NCI-H1048 (cell line): ENCODE measurements around the gene TOP2B.

Source experiments
- DNase-seq: peaks from one replicate; lab custom pipeline; 2025; lab: John Stamatoyannopoulos, UW

Gene TOP2B, protein sequence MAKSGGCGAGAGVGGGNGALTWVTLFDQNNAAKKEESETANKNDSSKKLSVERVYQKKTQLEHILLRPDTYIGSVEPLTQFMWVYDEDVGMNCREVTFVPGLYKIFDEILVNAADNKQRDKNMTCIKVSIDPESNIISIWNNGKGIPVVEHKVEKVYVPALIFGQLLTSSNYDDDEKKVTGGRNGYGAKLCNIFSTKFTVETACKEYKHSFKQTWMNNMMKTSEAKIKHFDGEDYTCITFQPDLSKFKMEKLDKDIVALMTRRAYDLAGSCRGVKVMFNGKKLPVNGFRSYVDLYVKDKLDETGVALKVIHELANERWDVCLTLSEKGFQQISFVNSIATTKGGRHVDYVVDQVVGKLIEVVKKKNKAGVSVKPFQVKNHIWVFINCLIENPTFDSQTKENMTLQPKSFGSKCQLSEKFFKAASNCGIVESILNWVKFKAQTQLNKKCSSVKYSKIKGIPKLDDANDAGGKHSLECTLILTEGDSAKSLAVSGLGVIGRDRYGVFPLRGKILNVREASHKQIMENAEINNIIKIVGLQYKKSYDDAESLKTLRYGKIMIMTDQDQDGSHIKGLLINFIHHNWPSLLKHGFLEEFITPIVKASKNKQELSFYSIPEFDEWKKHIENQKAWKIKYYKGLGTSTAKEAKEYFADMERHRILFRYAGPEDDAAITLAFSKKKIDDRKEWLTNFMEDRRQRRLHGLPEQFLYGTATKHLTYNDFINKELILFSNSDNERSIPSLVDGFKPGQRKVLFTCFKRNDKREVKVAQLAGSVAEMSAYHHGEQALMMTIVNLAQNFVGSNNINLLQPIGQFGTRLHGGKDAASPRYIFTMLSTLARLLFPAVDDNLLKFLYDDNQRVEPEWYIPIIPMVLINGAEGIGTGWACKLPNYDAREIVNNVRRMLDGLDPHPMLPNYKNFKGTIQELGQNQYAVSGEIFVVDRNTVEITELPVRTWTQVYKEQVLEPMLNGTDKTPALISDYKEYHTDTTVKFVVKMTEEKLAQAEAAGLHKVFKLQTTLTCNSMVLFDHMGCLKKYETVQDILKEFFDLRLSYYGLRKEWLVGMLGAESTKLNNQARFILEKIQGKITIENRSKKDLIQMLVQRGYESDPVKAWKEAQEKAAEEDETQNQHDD (N-terminal part only)

DNA sequence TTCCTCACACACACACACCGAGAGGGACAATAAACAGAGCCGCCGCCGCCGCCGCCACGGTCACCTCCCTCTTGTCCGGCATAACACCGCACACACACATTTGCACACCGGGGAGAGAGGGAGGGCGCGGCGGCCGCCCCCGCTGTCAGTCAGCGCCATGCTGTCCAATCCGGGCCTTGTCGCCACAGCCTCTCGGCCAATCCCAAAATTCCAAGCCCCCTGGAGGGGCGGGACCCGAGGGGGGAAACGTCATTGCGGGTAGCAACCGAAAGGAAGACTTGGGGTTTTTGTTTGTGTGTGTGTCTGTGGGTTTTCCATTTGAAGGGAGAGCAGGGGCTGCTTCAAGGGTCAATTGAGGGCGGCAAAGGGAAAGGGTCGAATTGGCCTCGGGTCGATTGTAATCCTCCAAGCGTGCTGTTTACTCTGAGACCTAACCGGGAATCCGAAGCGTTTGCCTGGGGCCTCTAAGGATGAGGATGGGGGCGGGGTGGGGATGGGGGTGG lies at the start of gene TOP2B:
Gene TOP2B (minus strand): TSS at position 96 of the 503 bp plus-strand sequence. CDS start 610 bp downstream, outside the sequence.
- peak; percentile 76 for DNase-seq

DNA sequence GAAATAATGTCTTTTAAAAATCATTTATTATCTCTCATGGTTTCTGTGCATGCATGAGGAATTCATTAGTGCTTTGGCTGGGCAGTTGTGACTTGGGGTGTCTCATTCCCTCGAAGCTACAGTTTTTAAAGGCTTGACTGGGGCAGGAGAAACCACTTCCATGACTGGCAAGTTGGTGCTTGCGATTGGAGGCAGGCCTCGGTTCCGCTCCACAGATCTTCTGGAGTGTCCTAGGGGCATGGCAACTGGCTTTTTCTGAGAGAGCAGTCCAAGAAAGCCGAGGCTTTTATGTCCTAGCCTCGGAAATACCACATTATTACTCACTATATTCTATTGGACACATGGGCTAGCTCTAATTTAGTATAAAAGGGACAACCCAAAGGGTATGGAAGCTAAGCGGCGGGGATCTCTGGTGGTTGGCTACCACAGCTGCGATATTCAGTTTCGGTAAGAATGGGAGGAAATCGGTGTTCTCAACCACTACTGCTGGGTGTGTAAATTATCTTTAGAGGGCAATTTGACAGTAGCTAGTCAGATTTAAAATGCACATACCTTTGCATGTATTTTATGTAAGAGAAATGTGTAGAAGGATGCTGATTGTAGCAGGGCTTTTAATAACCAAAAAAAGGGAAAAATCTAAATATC lies 48.8 kb upstream of the TOP2B start:
- no peak for DNase-seq

DNA sequence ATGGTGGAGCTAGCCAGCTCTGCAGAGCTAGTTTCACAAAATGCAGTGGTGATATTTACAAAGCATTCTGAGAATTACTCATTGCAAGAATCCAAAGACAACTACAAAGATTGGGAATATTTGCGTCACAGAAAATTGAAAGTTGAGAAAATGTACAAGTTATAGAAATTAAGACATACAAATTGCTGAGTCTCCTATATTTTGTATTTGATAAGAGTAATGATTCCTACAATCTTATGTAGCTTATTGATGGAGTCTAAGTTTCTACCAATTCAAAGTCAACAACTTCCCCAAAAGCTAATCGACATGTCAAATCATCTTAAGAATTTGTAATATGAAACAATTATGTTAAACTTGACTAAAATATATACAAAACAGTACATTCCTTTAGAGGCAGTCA lies 46.4 kb upstream of the TOP2B start:
- no peak for DNase-seq

DNA sequence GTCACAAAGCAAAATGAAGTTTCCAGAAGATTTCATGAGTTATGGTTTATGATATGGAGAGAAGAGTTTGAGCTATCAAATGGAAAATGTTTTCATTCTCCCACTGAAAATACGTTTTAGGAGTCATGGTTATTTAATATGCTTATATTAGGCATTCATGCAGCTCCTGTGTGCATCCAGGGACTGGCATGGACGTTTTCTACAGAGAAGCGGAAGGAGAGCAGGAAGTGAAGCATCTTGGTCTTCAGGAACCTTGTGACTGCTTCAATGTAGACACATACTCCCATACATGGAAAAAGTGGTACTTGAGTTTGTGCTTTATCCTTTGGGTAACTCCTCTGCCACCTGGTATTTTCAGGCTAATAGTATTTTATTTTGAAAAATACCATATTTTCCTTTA lies 43.3 kb upstream of the TOP2B start:
- no peak for DNase-seq

DNA sequence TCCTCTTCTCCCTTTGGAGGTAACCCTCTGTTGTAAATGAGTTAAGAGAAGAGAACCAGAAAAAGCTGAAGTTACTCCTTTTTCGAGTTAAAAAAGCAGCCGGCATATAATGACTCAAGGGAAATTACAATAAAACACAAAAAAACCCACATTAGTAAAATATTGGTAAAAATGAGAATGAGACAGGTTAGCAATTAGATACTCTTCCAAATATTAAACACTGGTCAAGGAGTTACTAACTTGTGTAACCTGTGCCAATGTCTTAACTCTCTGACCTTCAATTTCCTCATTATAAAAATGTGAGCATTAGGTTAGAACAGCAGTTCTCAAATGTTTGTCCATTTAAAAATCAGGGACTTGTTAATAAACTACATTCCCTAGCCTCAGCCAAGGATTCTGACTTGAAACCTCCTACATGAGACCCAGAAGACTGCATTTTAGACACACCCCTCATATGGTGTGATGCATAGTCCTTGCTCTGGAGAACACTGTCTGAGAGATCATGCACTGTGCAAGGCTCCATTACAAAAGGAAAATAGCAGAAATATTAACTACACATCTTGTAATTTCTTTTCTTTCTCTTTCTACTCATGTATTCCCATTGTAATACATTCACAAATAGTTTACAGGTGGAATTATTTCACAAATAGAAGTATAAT lies 42.7 kb upstream of the TOP2B start:
- DNase-seq: no peak

DNA sequence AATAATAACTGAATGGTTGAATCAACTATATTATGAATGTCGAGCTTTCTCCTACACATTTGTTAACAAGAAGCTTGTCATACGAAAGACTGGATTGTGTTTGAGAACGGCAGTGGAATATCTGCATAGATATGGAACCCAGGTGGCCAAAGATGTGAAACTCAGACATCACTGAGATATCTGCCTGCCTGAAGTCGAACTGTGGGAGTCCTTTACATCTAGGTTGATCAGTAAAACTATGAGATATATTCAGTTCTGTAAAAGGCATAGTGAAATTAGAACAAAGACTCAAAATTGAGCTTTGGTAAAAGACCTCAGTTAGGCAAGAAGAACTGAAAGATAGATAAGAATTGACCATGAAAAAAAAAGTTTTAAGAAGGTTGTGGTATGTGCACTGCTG lies 41.5 kb upstream of the TOP2B start:
- no peak for DNase-seq

DNA sequence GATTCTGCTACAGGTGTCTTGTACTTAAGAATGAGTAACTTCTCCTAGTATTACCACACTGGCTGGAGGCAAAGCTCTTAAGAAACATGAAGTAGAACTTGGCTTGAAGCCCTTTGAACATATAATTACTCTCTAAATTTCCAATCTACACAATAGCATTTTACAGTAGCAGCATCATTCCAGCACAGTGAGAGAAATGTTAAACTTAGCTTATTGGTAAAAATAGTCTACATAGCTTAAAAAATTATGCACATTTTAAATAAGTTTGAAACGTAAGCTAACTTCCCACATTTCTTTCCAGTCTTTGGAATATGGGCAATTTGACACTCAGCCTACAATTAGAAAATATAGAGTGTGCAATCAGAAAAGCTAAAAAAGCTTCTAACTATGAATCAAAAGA lies 32.8 kb upstream of the TOP2B start:
- DNase-seq: no peak

DNA sequence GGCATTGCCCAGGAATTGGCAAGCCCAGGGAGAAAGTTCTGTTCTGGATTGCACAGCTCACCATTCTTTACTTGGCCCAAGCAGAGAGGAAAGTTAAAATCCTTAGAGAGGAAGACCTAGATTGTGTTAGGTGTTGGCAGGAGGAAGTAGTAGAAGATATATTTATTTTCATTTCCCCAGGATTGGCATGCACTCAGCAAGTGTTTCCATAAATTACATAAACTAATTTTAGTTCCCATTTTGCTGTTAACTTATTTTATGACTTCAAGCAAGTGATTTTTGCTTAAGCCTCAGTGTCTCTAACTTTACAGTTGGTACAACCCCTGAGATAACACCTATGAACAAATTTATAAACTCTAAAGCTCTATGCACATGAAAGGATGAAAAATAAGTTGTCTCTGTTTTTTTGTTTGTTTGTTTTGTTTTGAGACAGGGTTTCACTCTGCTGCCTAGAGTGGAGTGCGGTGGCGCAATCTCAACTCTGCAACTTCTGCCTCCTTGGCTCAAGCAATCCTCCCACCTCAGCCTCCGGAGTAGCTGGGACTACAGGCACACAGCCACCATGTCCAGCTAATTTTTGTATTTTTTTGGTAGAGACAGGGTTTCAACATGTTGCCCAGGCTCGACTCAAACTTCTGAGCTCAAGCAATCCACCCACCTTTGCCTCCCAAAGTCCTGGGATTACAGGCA lies 31.2 kb upstream of the TOP2B start:
- DNase-seq: no peak

DNA sequence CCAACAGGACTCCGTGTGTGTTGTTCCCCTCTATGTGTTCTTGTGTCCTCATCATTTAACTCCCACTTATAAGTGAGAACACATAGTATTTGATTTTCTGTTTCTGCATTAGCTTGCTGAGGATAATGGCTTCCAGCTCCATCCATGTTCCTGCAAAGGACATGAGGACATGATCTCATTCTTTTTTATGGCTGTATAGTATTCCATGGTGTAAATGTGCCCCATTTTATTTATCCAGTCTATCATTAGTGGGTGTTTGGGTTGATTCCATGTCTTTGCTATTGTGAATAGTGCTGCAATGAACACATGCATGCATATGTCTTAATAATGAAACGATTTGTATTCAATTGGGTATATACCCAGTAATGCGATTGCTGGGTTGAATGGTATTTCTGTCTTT lies 28.5 kb upstream of the TOP2B start:
- DNase-seq: no peak

DNA sequence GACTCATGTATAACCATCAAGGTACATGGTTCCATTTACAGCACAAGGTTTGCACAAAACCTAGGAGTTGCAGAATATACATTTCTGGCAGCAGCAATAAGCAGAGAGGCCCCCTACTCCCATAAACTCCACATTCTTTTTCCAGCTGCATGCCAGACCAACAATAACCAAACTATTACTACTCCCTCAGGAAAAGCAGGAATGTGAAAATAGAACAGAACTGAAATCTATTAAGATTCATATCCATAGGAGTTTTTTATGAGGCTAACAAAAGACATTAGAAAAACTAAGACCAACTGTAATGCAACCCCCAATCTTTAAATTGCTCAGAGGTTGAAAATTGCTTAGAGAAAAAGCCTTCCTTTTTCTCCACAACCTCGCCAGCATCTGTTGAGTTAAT lies 27.6 kb upstream of the TOP2B start:
- DNase-seq: no peak

DNA sequence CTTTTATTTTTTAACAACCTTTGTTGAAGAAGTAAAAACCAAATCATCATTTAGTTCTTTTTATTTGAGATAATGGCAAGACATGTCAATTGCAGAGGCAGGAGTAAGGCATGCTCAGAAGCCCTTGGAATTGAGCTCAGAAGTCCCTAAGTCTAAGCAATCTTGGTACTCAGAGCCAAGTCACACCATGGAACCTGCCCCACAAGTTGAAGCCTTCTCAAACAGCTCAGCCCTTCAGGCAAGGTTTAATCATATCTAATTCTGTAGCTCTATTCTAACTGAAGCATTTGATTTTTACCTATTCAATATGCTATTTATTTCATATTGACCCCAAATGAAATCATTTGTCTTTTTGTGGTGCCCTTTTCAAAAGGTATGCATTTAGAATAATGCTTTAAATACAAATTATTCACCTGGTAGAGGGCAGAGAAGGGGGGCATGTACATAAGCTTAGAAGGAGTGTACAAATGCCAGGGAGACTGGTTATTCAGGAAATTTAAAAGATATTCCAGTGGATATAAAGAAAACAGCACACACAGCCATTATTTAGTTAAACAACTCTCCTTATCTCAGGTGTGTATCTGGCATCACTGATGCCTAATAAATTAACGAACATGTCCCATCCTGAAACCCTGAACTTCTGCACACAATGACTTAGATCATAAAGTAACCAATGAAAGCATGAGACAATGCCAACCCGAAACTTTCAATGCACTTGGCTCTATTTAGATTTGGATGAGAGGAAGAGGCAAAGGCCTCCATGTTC lies 26.2 kb upstream of the TOP2B start:
- DNase-seq: no peak

DNA sequence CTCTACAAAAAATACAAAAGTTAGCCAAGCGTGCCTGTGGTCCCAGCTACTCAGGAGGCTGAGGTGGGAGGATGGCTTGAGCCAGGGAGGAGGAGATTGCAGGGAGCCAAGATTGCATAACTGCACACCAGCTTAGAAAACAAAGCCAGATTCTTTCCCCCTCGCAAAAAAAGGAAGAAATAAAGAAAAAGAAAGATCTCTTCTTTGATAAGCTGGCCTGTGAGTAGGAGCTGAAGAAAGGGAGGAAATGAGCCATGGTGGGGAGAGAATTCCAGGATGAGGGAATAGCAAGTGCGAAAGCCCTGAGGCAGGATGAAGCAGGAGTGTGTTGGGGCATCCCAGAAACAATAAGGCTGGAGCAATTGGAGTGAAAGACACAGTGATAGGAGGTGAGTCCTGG lies 24.5 kb upstream of the TOP2B start:
- DNase-seq: no peak

DNA sequence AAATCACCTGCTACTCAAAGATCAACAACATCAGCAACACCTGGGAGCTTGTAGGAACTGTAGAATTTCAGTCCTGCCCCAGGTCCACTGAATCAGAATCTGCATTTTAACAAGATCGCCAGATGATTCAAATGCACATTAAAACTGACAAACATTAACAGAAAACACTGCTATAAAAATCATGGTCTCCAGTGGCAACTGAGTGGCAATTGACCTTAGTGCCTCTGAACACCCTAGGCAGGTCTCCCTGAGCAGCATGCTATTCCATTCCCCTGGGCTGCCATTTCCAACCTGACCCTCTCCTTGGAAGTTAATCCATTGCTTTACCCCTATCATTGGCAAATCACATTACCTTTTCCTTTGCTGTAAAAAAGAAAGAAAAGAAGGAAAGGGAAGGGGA lies 23.0 kb upstream of the TOP2B start:
- no peak for DNase-seq

DNA sequence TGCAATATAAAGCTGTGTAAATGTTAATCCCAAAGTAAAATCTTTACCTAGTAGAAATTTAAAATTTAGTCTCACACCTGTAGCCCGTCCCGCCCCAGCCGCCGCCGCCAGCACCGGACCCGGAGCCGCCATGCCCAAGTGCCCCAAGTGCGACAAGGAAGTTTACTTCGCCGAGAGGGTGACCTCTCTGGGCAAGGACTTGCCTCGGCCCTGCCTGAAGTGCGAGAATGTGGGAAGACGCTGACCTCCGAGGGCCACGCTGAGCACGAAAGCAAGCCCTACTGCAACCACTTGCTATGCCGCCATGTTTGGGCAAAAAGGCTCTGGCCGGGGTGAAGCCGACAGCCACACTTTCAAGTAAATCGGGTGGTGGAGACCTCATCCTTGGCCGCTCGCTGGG lies 22.1 kb upstream of the TOP2B start:
- no peak for DNase-seq

DNA sequence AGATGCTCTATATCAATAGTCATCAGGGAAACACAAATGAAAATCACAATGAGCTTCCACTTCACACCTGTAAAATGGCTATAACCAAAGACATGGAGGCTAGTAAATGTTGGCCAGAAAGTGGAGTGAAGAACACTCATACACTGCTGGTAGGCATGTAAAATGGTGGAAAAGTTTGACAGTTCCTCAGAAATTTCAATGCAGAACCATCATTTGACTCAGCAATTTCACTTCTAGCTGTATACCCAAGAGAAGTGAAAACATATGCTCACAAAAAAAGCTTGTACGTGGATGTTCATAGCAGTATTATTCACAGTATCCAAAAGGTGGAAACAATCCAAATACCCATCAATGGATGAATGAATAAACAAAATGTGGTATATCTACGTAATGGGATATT lies 19.2 kb upstream of the TOP2B start:
- DNase-seq: no peak

DNA sequence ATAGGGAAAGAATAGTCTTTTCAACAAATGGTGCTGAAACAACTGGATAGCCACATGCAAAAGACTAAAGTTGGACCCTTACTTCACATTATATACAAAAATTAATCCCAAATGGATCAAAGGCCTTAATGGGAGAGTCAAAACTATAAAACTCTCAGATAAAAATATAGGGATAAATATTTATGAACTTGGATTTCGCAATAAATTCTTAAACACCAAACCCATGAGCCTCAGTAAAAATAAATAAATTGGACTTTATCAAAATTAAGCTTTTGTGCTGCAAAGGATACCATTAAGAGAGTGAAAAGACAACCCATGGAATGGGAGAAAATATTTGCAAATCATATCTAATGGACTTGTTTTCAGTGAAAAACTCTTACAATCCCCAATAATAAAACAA lies 18.7 kb upstream of the TOP2B start:
- DNase-seq: no peak

DNA sequence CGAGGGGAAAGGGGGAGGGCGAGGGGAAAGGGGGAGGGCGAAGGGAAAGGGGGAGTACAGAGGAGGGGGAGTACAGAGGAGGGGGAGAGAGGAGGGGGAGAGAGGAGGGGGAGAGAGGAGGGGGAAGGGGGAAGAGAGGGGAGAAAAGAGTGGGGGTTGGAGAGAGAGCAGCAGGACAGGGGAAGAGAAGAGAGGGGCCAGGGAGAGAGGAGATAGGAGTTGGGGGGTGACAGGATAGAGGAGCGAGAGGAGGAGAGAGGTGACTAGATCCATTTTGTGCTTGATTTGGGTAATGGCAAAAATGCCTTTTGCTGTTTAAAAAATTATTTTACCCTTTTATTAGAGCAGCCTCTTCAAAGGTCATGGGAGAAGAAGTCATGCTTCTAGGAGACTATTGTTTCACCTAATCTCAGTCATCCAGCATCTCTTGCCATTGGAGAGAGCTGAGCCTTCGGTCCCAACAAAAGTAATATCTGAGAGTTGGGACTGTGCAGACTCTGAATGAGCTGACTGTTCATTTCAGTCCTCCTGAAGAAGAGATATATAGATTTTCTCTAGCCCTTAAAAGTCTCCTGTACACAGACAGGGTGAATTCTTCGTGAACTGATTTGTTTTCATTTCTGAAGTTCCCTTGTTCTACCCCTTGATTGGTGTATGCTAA lies 15.1 kb upstream of the TOP2B start:
- no peak for DNase-seq

DNA sequence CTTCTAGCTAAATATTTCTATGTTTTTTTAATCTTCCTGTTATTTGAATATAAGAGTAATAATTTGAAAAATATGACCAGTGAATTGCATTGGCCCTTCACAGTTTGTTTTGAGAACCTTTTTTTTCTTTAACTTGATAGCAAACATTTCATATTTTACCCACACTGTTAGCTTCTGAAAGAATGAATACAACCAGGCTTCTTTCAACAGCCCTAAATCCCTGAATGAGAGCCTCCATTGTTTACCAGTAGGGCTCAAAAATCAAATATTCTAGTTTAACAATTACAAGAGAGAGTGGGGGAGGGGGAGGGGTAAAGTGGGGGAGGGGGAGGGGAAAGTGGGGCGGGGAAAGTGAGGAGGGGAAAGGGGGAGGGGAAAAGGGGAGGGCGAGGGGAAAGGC lies 14.5 kb upstream of the TOP2B start:
- DNase-seq: no peak

DNA sequence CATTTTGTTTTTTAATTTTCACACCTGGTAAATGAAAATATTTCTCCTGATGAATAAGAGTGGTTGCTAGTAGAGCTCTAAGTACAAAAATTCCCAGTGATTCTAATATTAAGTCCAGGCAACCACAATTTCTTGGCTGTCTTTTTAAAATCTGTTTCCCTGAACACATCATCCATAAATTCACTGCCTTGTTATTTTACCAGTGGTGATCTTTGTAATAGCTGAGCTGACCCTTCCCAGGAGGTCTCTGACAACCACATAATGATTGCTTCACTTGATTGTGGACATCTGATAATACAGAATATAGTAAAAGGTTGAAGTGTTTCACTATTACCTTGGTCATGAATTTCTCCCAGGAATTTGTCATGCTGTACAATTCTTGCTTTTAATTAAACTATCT lies 13.9 kb upstream of the TOP2B start:
- DNase-seq: no peak

DNA sequence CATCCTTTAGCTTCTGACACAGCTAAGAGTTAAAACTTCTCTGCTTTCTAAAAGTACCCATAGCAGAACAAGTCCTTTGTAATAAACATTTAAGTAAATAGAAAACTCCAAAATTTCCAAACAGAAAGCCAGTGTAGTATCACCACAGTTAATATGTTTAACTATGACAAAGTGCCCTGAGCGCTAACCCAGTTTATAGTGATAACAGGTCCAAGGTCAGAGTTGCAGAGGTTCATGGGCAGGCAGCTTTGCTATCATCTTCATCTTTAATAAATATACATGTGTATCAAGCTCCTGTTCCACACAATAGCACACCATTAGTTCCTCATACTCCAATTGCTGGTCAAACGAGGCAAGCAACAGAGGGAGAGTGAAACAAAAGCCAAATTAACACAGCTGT lies 12.4 kb upstream of the TOP2B start:
- DNase-seq: no peak
